SKM-1 (cell line): ENCODE results near the gene INSC.
A peak's percentile ranks its signal among the peaks of the same experiment; 100 is the strongest.

ENCODE experiments used
- DNase-seq: peaks from one replicate; lab custom pipeline; 2025; ENCODE audit not compliant: unreplicated experiment; lab: John Stamatoyannopoulos, UW

The INSC gene

GRCh38 chr11:15212876-15213275, 98.2 kb downstream of the INSC start:
- DNase-seq: peak; percentile 31

- DNase-seq: no peak
These were observed 98.9 kb downstream of the INSC start for GRCh38 chr11:15213471-15214231.

GRCh38 chr11:15215005-15215404, 100.3 kb downstream of the INSC start:
- DNase-seq: no peak

GRCh38 chr11:15216678-15217077, 102.0 kb downstream of the INSC start:
- DNase-seq: peak; percentile 38

- no peak for DNase-seq
These were observed 102.7 kb downstream of the INSC start for GRCh38 chr11:15217416-15217815.

GRCh38 chr11:15222777-15223176, 108.1 kb downstream of the INSC start:
- no peak for DNase-seq

GRCh38 chr11:15223318-15223717, 108.6 kb downstream of the INSC start:
- DNase-seq: no peak

- no peak for DNase-seq
These were observed 109.7 kb downstream of the INSC start for GRCh38 chr11:15224466-15224865.

- no peak for DNase-seq
These were observed 112.3 kb downstream of the INSC start for GRCh38 chr11:15227011-15227410.

- DNase-seq: no peak
These were observed 113.7 kb downstream of the INSC start for GRCh38 chr11:15228331-15228849.

- no peak for DNase-seq
These were observed 114.3 kb downstream of the INSC start for GRCh38 chr11:15229069-15229468.

- no peak for DNase-seq
These were observed 117.8 kb downstream of the INSC start for GRCh38 chr11:15232496-15232895.

GRCh38 chr11:15233371-15234165, 118.8 kb downstream of the INSC start:
- no peak for DNase-seq

GRCh38 chr11:15234796-15235195, 120.1 kb downstream of the INSC start:
- no peak for DNase-seq

- no peak for DNase-seq
These were observed 121.8 kb downstream of the INSC start for GRCh38 chr11:15236559-15236958.

GRCh38 chr11:15238856-15239255, 124.1 kb downstream of the INSC start:
- no peak for DNase-seq

- no peak for DNase-seq
These were observed 134.0 kb downstream of the INSC start for GRCh38 chr11:15248749-15249148.

- no peak for DNase-seq
These were observed 143.9 kb downstream of the INSC start for GRCh38 chr11:15258433-15259165.

GRCh38 chr11:15266999-15267398, 152.3 kb downstream of the INSC start:
- no peak for DNase-seq

- no peak for DNase-seq
These were observed 153.9 kb downstream of the INSC start for GRCh38 chr11:15268598-15268997.

- no peak for DNase-seq
These were observed 160.4 kb downstream of the INSC start for GRCh38 chr11:15275141-15275540.
